Psoas muscle (tissue), 8 donors: ENCODE data around the gene ROPN1. TPM values are rescaled to one million over a fixed set of nuclear protein-coding genes. Genes with fewer than 3 reads are reported as not detected.

ENCODE experiments used
- ATAC-seq, 4 donors: fragments of 200-7000 bp; cut with Tn5 transposase; one replicate each; pipeline ENCODE4 v1.9.1; 2020; ENCODE audit warnings: moderate library complexity in 3 of 4, mild to moderate bottlenecking in 2 of 4
- DNase-seq, 2 donors: peaks; one replicate each; pipeline ENCODE4 v3.0.0-alpha.2; 2020
- H3K27ac ChIP-seq: fragments of 200-600 bp; one replicate; pipeline ENCODE4 v1.8.0; 2022
- H3K27me3 ChIP-seq, 3 donors: fragments of 200-600 bp in 1 of 3; one replicate each; pipeline versions ENCODE4 v1.6.1 to v1.8.0; 2013 to 2022; ENCODE audit warnings: low read length in 2 of 3, mild to moderate bottlenecking in 2 of 3, moderate library complexity in 1 of 3; ENCODE audit not compliant: insufficient read depth in 3 of 3
- H3K36me3 ChIP-seq, 2 donors: fragments of 200-600 bp in 1 of 2; one replicate each; pipeline versions ENCODE4 v1.6.1 to v1.8.0; 2013 to 2022; ENCODE audit warnings: low read depth in 1 of 2, mild to moderate bottlenecking in 1 of 2, moderate library complexity in 1 of 2; ENCODE audit not compliant: insufficient read depth in 1 of 2
- H3K4me1 ChIP-seq: fragments of 200-600 bp; one replicate; pipeline ENCODE4 v1.8.0; 2022
- H3K4me3 ChIP-seq: fragments of 200-600 bp; one replicate; pipeline ENCODE4 v1.8.0; 2022; ENCODE audit warnings: mild to moderate bottlenecking
- H3K9me3 ChIP-seq: fragments of 200-600 bp; one replicate; pipeline ENCODE4 v1.8.0; 2022
- WGBS, 3 donors: extraction: QIAGEN DNeasy Blood & Tissue Kit; methylation state at CpG; one replicate each; pipeline versions ENCODE4 v1.1.6 to v1.1.7; 2013; 5-methylcytosine and 5-hydroxymethylcytosine counted together
- intact Hi-C, 2 donors: fragments of 100-400 bp; cut with DNase I; formaldehyde crosslinking; loops; one replicate each; pipeline versions ENCODE4 v1.11.0 to v1.14.2; 2022
- polyA plus RNA-seq, 3 donors: library from polyadenylated mRNA; stranded (reverse); fragments of 200-250 nt; gene quantifications; one replicate each; pipeline ENCODE4 v1.2.3, GENCODE V29; 2013
- total RNA-seq, 4 donors: library from RNA; stranded (reverse); fragmentation: NEBNext Ultra II Directional in 2 of 4; extraction: Animal tissue kit (Norgen Biotek cat#: 25700) in 2 of 4; gene quantifications; one replicate each; pipeline versions ENCODE4 v1.2.1 to v1.2.4, GENCODE V29; 2021 to 2023
- TF ChIP-seq, protein P1 (sequence below): fragments of 200-600 bp; IDR thresholded peaks from one replicate; pipeline ENCODE4 v1.8.0; 2022; ENCODE audit warnings: antibody characterized with exemption
- donor health status: healthy with polysubstance abuse.
- donor health status: DM: no; HTN: no; CAD: no; lungs with moderate emphysema.
- donor health status: Bipolar disorder and iron deficiency.
- donor health status: healthy.
- donor health status: DM: yes; HTN: yes; CAD: no.
- donor health status: DM: no; HTN: no; CAD: no.
- donor health status: DM: no; HTN: no; CAD: no.
- donor health status: DM: yes; HTN: yes; CAD: no.

The ROPN1 gene
- total and polyA plus RNA-seq, 7 donors = not detected

DNA sequence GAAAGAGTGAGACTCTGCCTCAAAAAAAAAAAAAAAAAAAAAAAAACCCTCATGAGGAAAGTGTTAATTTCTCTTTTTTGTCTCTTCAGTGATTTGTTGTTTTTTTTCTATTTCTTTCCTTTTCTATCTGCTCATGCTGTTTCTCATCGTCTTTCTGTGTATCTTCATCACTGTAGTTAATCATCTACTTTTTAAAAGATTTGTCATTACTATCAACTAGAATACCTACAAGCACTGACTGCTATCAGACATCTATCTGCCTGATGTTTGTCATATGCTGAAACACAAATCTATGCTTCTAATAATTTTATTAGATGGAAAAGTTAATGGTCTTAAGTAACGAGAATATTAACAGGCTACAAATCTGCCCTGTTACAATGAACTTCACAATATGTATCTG, 57.7 kb downstream of the ROPN1 start:
- no peak for ATAC-seq
- WGBS, 3 donors = 78 to 87% (median 86%) methylated on average over 2 of the region's 2 CpGs
- TF ChIP-seq, protein P1, sequence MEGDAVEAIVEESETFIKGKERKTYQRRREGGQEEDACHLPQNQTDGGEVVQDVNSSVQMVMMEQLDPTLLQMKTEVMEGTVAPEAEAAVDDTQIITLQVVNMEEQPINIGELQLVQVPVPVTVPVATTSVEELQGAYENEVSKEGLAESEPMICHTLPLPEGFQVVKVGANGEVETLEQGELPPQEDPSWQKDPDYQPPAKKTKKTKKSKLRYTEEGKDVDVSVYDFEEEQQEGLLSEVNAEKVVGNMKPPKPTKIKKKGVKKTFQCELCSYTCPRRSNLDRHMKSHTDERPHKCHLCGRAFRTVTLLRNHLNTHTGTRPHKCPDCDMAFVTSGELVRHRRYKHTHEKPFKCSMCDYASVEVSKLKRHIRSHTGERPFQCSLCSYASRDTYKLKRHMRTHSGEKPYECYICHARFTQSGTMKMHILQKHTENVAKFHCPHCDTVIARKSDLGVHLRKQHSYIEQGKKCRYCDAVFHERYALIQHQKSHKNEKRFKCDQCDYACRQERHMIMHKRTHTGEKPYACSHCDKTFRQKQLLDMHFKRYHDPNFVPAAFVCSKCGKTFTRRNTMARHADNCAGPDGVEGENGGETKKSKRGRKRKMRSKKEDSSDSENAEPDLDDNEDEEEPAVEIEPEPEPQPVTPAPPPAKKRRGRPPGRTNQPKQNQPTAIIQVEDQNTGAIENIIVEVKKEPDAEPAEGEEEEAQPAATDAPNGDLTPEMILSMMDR = no peak
- no peak overlapping the region for H3K4me3 ChIP-seq
- peaks cover 0 to 49% of the 10 kb centered on the region in 2 donors for H3K36me3 ChIP-seq
- DNase-seq = no peak
- H3K27ac ChIP-seq = no peak overlapping the region
- H3K9me3 ChIP-seq = no peaks in the 10 kb centered on the region
- intact Hi-C loops = no loop called here
- H3K27me3 ChIP-seq = no peaks in the 10 kb centered on the region
- H3K4me1 ChIP-seq = no peaks in the 10 kb centered on the region

DNA sequence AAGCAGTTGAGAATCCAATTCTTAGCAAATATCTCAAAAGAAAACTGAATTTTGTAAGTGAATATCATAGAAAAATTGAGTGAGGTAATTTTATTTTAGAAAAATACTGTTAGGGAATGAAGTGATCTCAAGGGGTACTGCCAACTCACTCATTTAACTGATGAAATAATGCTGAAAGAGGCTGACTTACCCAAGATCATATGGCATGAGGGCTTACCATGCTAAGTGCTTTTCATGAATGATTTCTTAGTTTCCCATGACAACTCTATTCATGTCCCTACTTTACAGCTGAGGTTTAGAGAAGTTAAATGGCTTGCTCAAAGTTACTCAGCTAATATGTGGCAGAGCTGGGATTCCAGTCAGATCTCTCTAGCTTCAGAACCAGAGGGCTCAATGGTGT, 61.5 kb downstream of the ROPN1 start:
- DNase-seq (no peak), ATAC-seq (no peak)
- peaks cover 0 to 40% of the 10 kb centered on the region in 2 donors for H3K36me3 ChIP-seq
- TF ChIP-seq, protein P1 = no peak
- H3K9me3 ChIP-seq = no peaks in the 10 kb centered on the region
- no peak overlapping the region for H3K27ac ChIP-seq
- H3K4me1 ChIP-seq = no peaks in the 10 kb centered on the region
- intact Hi-C loops = no loop called here
- H3K4me3 ChIP-seq = no peak overlapping the region
- H3K27me3 ChIP-seq = no peaks in the 10 kb centered on the region

DNA sequence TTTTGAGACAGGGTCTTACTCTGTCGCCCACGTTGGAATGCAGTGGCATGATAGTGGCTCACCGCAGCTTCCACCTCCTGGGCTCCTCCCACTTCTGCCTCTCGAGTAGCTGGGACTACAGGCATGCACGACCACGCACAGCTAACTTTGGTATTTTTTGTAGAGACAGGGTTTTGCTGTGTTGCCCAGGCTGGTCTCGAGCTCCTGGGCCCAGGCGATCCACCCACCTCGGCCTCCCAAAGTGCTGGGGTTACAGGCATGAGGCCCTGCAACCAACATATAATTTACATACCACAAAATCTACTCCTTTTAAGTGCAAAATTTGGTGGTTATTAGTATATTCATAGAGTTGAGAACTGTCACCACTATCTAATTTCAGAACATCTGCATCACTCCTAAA, 62.6 kb downstream of the ROPN1 start:
- intact Hi-C loops = no loop called here
- Histone ChIP-seq H3K9me3 (no peaks in the 10 kb centered on the region), H3K4me3 (no peak overlapping the region), H3K4me1 (no peaks in the 10 kb centered on the region), H3K36me3 (peaks cover 0 to 40% of the 10 kb centered on the region in 2 donors), H3K27ac (no peak overlapping the region), H3K27me3 (no peaks in the 10 kb centered on the region)
- no peak for ATAC-seq
- TF ChIP-seq, protein P1 = no peak
- WGBS, 3 donors = 93 to 97% (median 95%) methylated on average over 9 of the region's 9 CpGs
- DNase-seq = peak in 1 of 2 donors; percentile 15

- no peak for ATAC-seq
- H3K36me3 ChIP-seq = peaks cover 0 to 20% of the 10 kb centered on the region in 2 donors
Observed at GRCh38 chr3:123926396-123926795, 65.5 kb downstream of the ROPN1 start.

GRCh38 chr3:123920868-123921267, 71.1 kb downstream of the ROPN1 start:
- H3K9me3 ChIP-seq = peaks cover 14% of the 10 kb centered on the region
- TF ChIP-seq, protein P1 = no peak
- no peak overlapping the region for H3K27ac ChIP-seq
- no peak for ATAC-seq
- H3K27me3 ChIP-seq = no peaks in the 10 kb centered on the region
- DNase-seq = no peak
- intact Hi-C loops = no loop called here
- no peak overlapping the region for H3K4me3 ChIP-seq
- H3K36me3 ChIP-seq = no peaks in the 10 kb centered on the region
- H3K4me1 ChIP-seq = no peaks in the 10 kb centered on the region

More at GRCh38 chr3:123926396-123926795, 65.5 kb downstream of the ROPN1 start:
- Histone ChIP-seq H3K27me3 (no peaks in the 10 kb centered on the region), H3K9me3 (no peaks in the 10 kb centered on the region), H3K27ac (no peak overlapping the region), H3K4me3 (no peak overlapping the region), H3K4me1 (no peaks in the 10 kb centered on the region)
- no peak for DNase-seq
- intact Hi-C loops = no loop called here
- TF ChIP-seq, protein P1 = no peak
